Measurements from ENCODE around the gene TCF7L2.
"Not testable (repeated sequence)": the region's sequence is repeated elsewhere in the genome, so short reads cannot be mapped to it uniquely, and the experiment has no call there.

TCF7L2 gene

DNA sequence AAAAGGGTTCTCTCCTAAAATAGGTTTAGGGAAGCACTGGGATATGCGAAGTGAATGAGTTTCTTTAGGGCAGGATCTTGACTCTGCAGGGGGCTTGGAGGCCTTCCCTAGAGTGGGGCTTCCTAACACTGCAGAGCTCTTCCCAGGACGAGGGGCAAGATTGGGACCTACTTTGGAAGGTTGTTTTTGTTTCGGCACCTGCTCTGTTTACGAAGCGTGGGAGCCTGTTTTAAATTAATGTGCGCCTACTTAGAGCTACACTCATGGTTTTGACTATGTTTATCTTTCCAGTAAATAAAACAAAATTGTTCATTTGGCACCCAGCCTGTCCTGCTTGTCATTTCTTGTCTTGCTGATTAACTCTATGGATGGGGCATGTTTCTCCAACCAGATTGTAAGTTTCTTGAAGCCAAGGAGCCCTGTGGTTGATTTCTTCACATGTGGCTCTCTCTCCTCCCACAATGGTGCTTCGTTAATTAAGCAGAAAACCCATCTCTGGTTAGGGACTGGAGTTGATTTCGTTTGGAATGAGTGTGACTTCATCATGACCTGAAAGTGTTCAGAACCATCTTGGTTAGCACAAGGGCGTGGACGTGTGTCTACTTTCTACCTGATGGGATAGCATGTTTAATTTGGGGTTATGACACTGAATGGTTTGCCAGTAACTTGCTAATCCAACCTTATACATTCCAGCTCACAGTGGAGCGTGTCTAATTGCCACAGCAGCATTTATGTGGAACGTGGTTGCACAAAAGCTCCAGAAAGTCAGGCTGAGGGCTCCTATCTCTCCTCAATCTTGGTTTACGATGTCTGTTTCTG is 98.1 kb downstream of the TCF7L2 start:
- DNase-seq = no peak

DNA sequence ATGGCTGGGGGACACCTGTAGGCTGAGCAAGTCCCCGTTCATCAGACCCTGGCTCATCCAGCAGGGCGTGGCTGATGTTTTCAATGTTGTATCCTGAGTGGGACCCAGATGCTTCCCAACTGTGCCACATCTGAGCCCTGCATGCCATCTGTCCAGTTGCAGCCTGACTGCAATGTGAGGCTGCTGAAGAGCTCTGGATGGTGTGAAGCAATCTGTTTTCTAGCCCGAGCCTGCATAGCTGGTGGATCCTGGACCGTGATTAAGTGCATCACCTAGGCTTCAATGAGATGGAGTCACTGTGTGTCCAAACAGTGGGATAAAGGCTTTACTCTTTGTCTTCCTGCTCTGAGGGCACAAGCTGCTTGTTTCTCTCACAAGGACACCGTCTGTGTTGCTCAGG is 99.8 kb downstream of the TCF7L2 start:
- no peak for DNase-seq

DNA sequence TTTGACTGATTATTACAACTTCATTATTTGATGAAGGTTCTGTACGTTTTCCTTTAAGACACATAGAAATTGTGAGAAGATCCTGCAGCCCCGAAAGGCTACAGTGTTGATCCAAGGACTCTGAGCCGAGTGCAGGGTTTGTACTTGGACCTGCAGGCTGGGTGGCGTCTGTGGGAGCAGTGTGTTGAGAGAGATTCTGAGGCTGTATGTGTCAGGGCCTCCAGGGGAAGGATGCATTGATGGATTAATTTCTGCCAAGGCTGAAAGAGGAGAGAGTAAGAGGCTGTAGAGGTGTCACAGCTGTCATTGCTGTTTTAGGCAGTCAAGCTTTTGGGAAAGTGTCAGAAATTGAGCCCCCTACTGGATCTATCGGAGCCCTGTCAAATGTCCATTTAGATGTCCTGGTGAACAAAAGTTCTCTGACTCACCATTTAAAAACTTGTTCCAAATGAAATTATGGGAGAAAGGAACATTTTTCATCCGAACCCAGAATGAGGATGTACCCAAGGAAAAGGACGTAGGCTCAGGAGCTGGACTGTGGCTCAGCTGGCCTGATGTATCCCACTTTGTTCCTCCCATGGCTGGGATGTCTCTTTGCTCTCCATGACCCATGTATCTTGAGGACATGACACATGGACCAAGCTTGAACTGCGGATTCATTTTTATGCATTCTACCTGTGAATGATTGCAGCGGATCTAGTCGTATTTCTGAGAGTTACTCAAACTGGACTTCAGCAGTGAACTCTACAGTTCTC is 102.2 kb downstream of the TCF7L2 start:
- no peak for DNase-seq

DNA sequence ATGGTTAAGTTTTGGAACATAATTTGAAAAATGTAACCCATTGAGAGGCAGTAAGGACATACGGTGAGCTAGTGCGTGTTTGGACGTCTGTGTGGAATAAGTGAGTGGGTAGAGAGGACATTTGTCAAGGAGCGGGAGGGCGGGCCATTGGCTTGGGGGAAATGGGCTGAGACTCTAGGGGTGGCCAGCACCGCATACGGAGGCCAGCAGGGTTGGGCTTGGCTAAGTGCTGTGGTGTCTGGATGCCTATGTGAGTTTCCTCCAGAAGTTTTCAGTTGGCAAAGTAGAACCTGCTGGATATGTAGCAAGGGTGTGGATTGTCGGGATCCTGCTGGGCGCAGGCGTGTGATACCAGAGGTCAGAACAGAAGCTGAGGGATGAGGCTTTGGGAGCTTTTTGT is 103.0 kb downstream of the TCF7L2 start:
- no peak for DNase-seq

DNA sequence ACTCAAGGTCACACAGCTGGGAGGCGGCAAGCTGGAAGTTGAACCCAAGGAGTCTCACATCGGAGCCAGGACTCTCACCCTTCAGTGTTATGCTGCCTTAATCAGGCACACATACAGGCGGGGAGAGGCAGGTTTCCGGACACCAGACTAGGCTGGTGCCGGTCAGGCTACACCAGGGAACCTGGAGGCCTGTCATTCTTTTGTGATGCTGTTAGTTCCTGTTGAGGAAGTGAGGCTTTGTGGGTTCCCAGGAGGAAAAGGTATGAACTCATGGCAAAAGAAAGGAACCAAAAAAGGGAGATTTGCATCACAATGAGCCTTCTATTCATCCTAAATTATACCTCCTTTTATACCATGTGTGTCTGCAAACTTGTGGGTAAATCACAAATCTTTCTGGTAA is 103.8 kb downstream of the TCF7L2 start:
- no peak for DNase-seq

DNA sequence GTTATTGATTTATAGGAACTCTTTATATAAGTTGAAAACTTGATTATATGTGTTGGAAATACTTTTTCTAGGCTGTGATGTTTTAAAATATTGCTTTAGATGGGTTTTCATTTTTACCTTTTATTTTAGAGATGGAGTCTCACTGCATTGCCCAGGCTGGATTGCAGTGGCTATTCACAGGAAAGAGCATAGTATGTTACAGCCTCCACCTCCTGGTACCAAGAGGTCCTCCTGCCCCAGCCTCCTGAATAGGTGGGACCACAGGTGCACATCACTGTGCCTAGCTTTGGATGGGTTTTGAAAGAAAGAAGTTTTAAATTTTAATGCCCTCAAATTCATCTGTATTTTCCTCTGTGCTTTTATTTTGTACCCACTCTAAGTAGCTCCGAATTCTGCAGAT is 105.4 kb downstream of the TCF7L2 start:
- no peak for DNase-seq

DNA sequence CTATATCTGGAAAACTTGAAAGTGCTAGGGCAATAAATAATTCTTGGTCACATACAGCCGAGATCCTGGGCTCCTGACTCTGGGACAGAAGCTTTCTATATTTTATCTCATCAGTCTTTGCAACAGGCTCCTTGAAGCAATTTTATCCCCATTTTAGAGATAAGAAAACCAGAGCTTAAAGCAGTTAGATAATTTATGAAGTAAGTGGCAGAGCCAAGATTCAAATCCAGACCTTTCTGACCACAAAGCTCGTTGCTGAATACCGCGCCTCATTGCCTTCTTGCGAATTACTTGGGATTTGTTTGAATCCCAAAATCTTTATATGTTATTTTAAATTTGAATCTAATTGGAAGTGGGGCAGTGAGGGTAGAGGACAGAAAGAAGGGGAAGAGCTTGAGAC is 106.0 kb downstream of the TCF7L2 start:
- DNase-seq = no peak

DNA sequence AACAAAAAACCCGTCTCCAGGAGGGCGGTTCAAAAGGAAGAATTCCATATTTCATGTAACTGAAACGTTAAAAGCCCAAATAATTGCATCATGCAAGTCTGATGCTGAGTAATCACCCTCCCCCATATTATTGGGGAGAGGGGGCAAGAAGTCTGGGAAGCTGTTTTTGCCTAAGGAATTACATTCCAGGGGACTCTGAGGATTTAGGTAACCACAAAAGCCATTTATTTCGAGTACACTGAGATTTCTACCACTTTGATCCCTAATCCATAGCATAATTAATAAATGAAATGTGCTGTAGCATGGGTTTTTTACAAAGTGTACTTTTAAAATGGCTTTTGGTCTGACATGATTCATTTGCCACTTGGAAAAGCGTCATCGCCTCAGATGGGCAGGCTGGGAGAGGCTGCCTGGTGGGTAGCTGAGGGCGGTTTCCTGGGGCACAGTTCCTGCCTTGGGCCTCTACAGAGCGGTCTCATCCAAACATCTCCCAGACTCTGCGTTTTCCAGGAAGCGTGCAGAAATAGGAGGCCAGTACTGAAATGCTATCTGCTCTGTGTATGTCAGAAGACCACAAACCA is 106.5 kb downstream of the TCF7L2 start:
- DNase-seq = no peak

DNA sequence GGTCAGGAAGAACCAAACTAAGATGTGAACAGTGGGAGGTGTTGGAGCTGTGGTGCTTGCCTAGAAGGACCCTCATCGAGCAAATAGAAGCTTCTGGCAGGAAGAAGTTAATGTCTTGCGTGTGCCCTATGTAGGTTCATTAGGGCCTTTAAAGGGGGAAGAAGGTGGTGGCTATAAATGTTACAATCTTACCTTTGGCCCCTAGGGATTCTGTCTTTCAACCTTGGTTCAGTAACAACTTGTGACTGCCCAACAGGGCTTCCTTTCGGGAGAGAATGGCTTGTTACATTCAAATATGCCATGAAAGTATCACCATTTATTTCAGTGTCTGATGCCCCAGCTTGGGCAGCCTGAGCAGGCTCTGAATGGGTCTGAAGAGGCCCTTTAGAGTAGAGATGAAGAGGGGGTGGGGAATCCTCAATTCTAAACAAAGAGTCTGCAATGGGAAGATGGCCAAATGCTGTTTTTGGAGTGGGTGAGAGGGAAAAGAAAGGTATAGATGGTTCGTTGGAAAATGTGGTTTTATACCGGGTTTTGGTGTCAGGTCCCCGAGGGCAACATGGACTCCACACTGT is 108.0 kb downstream of the TCF7L2 start:
- no peak for DNase-seq

DNA sequence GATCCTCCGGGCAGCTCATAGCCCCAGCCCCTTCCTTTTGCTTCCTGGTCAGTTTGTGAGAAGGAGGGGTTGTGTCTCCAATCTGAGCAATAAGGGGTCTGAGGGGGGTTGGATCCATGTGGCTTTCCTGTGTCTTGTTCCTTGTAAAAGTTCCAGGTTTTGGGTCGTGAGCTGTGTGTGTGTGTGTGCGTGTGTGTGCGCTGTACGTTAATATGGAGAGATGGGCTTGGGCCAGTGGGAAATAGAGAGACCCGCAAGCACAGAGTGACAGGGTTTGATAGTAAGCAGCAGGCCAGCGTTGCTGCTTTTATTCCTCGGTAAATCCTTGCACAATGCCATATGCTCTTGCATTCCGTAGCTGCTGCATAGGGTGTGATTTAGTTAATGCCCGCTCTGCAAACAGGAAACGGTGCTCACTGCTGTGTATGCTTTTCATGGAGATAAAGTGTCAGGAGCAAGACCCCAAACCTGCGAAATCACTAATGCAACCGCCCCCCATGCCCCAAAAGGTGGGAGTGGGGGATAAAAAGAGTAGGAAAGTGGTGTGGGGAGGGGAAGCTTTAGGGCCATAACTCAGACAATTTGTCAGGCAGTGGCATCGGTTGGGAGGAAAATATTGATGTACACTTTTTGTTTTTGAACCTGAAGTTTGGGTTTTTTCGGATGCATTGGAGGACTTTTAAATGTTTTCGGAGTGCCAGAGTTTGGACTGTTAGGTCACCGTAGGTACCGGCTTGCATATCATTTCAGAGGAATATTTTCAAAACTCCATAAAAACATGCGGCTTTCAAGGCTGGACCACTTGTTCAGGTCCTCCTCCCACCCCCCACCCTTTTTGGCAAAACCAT is 108.7 kb downstream of the TCF7L2 start:
- no peak for DNase-seq

DNA sequence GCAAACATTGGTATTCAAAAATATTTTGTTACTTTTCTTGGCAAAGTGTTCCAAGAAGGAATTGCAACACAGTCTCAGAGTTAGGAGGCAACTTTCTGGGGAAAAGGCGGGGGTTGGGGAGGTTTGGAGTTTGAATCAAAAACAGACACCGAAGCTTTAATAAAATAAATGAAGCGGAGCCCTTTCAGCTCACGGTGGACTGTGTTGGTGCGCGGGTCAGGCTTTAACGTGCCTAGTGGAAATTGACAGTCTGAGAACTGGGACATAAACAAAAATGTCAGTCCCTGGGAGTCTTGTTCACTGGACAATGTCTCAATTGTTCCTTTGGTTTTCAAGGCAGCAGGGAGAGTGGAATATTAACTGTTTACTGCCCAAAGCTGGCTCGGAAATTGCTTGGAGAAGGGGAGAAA is 109.3 kb downstream of the TCF7L2 start:
- no peak for DNase-seq

DNA sequence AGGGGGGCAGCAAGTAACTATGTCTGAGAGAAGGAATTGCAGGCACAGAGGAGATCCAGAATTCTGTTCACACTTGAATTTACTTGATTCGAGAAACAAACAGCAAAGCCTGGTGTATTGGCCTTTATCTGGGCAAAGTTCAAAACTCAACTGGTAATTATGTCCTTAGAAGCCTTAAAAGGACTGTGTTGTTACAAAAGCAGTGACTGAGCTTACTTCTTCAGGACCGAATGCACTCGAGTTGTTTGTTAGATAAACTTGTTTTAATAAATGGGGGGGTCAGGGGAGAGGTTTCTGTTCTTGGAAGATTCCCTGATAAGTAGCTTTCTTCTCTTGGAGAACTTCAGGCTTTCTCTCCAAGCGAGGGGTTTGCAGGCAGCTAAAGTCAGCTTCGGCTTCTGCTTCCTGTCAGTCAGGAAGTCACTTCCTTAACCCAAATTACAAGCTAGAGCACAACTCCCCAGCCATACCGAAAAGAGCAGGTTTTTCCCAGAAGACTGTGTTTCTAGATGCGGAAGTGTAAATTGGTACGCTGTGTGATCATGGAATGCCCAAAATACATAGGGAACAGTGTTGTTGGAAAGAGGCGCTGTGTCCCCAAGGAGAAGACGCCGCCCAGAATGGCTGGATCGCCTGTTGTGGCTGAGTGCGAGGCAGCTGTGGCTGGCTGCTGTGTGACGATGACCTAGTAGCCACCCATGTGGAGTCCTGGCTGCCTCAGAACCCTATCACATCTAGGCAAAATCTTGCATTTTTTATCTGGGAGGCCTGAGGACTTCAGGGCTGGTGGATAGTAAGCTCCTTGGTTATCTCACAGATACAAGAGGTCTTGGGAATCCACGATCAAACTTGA is 110.4 kb downstream of the TCF7L2 start:
- no peak for DNase-seq

DNA sequence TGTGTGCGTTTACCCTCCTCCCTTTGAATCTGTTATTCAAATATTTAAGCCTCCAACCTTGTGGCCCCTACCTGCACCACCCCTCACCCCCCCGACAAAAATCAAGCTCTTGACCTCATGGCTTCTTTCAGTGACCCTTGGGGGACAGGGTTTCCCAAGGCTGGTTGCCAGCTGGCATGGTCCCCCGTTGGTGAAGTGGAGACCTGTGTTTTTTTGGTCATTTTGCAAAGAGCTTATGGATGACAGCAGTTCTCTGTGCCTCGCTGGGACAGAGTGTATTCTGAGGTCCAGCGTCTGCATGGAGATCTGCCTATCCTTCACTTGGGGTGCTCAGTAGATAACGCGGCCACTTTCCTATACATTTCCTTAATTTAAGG is 111.0 kb downstream of the TCF7L2 start:
- DNase-seq = no peak

DNA sequence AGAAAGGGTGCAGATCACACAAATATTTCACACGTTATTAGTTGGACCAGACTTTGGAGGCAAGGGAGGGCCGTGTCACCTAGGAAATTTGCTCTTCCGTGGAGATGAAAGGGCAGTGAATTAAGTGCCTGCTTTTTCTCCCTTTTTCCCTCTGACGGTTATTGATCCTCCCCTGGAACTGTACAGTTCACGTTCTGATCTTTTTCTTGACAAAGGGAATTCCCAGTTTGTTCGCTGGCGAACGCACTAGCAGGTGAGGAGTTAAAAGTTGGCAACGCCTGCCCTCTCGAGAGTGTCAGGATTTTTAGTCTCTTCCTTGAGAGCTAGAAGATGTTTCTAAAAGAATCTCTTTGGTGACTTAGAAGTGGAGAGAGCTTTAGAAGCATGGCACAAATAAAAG is 111.5 kb downstream of the TCF7L2 start:
- no peak for DNase-seq

DNA sequence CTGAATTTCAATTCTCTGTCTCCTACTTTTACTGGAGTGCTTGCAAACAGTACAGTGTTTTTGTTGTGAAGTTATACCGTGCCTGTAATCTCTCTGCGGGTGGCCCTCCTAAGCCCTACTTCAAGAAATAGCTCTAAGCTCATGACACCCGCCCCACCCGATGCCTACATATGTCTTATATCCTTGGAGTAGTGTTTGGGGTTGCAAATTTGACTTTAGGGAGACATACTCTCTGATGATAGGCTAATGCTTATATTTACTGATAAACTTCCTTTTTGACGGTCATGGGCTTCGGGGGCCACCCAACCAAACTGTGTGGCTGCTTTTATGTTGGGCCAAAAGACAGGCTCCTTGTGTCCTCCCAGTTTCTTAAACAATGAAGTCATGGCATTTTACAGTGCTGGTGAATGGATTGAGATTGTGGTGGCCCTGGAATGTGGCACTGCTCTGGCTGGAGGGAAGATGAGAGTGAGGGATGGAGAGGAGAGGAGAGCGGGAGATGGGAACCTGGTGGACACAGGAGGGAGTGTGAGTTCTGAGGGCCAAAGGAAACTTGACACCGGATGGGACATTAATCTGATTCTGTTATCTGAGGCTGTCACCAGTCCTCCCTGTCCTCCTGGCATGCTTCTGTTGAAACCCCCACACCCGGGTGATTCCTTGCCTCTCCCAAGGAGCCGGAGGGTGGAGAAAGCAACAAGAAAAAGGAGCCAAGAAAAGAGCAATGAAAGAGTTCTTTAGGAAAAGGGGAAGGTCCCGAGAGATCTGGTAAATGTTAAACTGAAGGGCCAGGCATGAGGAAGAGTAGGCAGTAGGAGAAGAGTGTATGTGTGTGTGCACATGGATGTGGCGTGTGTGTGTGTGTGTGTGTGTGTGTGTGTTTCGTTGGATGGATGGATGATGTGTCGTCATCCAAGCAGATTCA is 113.3 kb downstream of the TCF7L2 start:
- no peak for DNase-seq

DNA sequence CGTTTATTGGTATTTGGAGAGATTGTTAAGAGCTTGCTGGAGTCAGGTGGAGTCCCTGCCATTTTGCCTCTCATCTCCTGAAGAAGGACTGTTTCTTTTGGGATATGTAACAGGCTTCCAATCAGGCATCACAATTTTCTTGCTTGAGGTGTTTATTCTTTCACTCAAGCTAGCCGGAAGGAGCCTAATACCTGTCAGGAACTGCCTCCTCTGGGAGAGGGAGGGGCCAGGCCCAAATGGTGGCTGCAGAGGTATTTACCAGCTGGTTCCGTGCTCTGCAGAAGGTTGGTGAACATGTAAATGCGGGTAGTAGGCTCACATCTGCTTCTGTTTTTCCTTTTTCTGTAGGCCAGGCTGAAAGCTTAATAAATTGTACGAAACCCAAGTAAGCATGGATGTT is 114.0 kb downstream of the TCF7L2 start:
- DNase-seq = no peak

DNA sequence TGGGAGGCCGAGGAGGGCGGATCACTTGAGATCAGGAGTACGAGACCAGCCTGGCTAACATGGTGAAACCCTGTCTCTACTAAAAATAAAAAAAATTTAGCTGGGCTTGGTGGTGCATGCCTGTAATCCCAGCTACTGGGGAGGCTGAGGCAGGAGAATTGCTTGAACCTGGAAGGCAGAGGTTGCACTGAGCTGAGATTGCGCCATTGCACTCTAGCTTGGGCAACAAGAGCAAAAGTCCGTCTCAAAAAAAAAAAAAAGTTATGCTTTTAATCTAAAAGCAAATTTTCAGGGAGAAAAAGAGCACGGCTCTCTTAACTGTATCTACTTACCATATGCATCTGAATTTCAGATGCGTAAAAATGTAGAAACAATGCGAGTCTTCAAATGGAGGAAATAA is 116.1 kb downstream of the TCF7L2 start:
- not testable (repeated sequence) for DNase-seq

DNA sequence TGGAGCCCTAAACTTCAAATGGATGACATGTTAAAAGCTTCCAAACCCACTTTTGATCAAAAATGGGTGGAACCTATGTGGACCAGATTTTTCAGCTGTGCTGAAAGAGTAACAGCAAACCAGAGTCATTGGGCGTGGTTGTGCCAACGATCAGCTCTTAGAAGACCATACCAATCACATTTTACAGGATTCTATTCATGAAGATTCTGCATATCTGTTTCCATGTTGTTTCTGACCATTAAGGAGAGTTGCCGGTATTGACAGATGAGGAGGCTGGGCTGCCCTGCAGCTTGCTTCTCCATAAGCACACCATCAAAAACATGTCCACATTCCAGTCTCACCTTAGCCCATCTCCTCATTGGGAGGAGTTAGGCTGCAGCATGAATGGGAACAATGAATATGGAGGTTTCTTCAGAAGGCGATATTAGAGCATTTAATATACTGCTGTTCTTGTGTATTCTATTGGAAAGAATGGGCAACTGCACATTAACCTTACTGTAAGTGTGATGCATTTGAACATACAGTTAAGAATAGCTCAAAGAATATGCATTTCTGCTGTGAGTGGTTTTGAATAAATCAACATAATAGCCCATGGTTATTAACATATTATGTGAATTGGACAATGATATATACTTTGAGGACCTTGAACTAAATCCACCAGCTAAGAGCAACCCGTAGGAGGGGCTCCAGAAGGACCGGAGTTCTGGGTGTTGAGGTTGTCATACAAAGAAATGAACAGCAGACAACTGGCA is 116.7 kb downstream of the TCF7L2 start:
- no peak for DNase-seq

DNA sequence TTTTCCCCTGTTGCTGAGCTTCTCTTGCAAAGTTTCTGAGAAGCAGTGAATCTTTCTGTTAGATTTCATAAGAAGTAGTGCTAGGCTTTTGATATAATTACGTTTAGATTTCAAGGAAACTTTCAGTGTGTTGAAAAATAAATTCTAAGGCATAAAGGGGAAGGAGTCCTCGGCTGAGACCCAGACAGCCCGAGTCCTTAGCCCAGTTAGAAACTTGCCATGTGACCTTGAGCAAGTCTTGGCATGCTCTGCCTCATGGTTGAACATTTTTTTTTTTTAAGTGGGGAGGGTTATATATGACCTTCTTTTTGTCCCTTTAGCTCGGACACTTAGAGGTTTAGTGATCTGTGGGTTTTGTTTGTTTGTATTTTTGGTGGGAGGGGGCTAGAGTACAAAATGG is 117.5 kb downstream of the TCF7L2 start:
- DNase-seq = no peak

All from activated naive CD4-positive, alpha-beta T cell (primary cell).